RWPE1 (cell line): Measurements from ENCODE around the gene FOXP4.
A peak's percentile ranks its signal among the peaks of the same experiment; 100 is the strongest.

Experiments
- CTCF ChIA-PET: fragments of 350-600 bp; sonication (Branson Sonifier 250); formaldehyde crosslinking; extraction: SDS; loops from one replicate; lab custom pipeline; 2021; lab: Yijun Ruan, JAX
- POLR2A ChIA-PET: fragments of 400-600 bp; formaldehyde crosslinking; extraction: SDS; loops from one replicate; lab custom pipeline; 2020; ENCODE audit warnings: antibody characterized with exemption; ENCODE audit not compliant: low non-redundant PET; lab: Yijun Ruan, JAX
- DNase-seq: peaks from one replicate; pipeline ENCODE4 v3.0.0; 2012; ENCODE audit warnings: low spot score
- H3K27ac ChIP-seq: fragments of 450-650 bp; 2 replicates; pipeline ENCODE4 v1.5.1; 2017
- CTCF ChIP-seq: fragments of 450-650 bp; conservative IDR thresholded peaks from 2 replicates; pipeline ENCODE4 v1.5.1; 2017; ENCODE audit warnings: low read depth, mild to moderate bottlenecking

FOXP4 gene

DNA sequence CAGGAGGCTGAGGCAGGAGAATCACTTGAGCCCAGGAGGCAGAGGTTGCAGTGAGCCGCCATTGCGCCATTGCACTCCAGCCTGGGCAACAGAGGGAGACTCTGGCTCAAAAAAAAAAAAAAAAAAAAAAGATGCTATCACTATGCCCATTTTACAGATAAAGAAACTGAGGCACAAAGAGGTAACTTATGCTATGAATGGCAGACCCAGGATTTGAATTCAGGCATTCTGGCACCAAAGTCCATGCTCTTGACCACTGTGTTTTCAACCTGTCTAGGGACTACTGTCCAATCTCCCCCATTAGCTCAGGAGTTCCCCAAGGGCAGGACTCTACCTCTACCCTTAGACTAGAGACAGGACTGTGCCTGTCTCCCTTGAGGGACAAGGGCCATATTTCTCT lies 82.9 kb downstream of the FOXP4 start:
- TF ChIP-seq CTCF, result no peak
- ChIA-PET CTCF (interaction anchor here (0.7 kb wide), 1 partner anchor 28 kb away, joined by 7 read pairs; no protein-coding TSS in a partner anchor), POLR2A (no interaction called here)

GRCh38 chr6:41630069-41630468 lies 83.9 kb downstream of the FOXP4 start:
- DNase-seq, result no peak
- ChIA-PET POLR2A (no interaction called here), CTCF (no interaction called here)
- TF ChIP-seq CTCF, result no peak
- peak overlapping the region; percentile 70 for H3K27ac ChIP-seq

More for the DNA sequence above, 82.9 kb downstream of the FOXP4 start:
- no peak for DNase-seq
- peak overlapping the region; percentile 70 for H3K27ac ChIP-seq

DNA sequence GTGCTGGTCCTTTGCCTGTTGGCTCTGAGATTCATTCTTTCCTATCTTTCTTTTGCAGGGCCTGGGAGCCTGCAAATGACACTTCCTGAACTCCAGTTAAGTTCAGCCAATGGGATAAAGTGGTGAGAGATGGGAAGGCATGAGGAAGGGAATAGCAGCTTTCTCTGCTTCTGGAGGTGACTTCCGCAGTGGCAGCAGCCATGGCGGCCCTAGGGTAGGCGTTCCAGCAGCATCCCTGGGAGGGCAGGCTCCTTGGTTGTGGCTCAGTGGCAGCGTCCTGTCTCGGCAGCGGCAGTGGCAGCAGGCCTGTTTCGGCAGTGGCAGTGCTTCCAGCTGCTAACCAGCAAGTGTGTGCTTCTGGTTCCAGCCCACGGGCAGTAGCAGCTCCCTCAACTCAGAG lies 84.8 kb downstream of the FOXP4 start:
- ChIA-PET POLR2A (no interaction called here), CTCF (no interaction called here)
- TF ChIP-seq CTCF, result no peak
- H3K27ac ChIP-seq, result peak overlapping the region; percentile 24
- no peak for DNase-seq

GRCh38 chr6:41633056-41633634 lies 87.0 kb downstream of the FOXP4 start:
- H3K27ac ChIP-seq, result peak overlapping the region; percentile 23
- POLR2A ChIA-PET, result no interaction called here
- no peak for DNase-seq
- CTCF ChIA-PET, result interaction anchor here (0.7 to 1.0 kb wide), 2 partner anchors 265 to 801 kb away, joined by 3 to 4 read pairs; no protein-coding TSS in a partner anchor
- no peak for TF ChIP-seq CTCF

- peak overlapping the region; percentile 31 for H3K27ac ChIP-seq
- ChIA-PET POLR2A (no interaction called here), CTCF (interaction anchor here (0.9 to 1.1 kb wide), 2 partner anchors 32 to 48 kb away, joined by 3 to 4 read pairs; no protein-coding TSS in a partner anchor)
- no peak for TF ChIP-seq CTCF
- no peak for DNase-seq
Measured at GRCh38 chr6:41634657-41635056, 88.5 kb downstream of the FOXP4 start.

DNA sequence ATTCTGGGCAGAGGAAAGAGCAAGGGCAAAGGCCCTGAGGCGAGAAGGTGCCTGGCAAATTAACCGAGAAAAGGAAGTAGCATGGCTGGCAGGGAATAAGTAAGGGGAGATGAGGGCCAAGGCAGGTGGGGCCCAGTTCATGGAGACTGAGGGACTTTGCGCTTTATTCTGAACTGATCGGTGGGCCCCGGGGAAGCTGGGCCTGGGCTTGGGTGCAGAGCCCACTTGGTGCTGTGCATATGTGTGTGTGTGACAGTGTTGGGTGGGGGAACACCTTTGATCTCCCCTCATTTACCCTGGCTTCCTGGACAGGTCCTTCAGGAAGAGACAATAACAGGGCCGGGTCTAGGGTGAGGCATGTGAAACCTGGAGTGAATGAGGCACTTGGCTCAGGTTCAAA lies 89.2 kb downstream of the FOXP4 start:
- H3K27ac ChIP-seq, result peak overlapping the region; percentile 31
- TF ChIP-seq CTCF, result no peak
- ChIA-PET POLR2A (no interaction called here), CTCF (interaction anchor here (0.6 to 1.1 kb wide), 3 partner anchors 33 to 105 kb away, joined by 3 to 4 read pairs (median 4); no protein-coding TSS in a partner anchor)
- DNase-seq, result no peak
